PC-9 (cell line): ENCODE measurements around the gene SLC44A1. TPM values are rescaled to one million over a fixed set of nuclear protein-coding genes. Genes with fewer than 3 reads are reported as not detected.

Experiments
- BruUV-seq: library from RNA; stranded (reverse); fragments of 400-500 nt; replicated peaks from 2 replicates; lab custom pipeline; 2021; lab: Mats Ljungman, UMichigan
- CTCF ChIA-PET: fragments of 300-600 bp; sonication (Branson Sonifier 250); formaldehyde crosslinking; loops from one replicate; lab custom pipeline; 2022; ENCODE audit warnings: antibody characterized with exemption; lab: Charles Lee
- POLR2A ChIA-PET: fragments of 300-600 bp; sonication (Branson Sonifier 250); formaldehyde crosslinking; loops from one replicate; lab custom pipeline; 2022; ENCODE audit warnings: antibody characterized with exemption; ENCODE audit not compliant: unreplicated experiment; lab: Charles Lee
- DNase-seq, 2 experiments: peaks; one replicate each; pipeline versions ENCODE4 v3.0.0 to v3.0.0-alpha.2; 2015 to 2022; ENCODE audit warnings: mixed read lengths in 1 of 2
- H2AFZ ChIP-seq: fragments of 200-600 bp; sonication (generic); 2 replicates; pipeline ENCODE4 v1.8.1; 2017; ENCODE audit warnings: antibody characterized with exemption
- H3F3A ChIP-seq: fragments of 200-600 bp; sonication (generic); 2 replicates; pipeline ENCODE4 v1.8.1; 2017; ENCODE audit warnings: antibody characterized with exemption, mild to moderate bottlenecking, low read depth; ENCODE audit not compliant: insufficient read depth
- H3K27ac ChIP-seq: fragments of 200-600 bp; sonication (generic); 2 replicates; pipeline ENCODE4 v1.6.1; 2016; ENCODE audit warnings: mixed run types
- H3K27me3 ChIP-seq: fragments of 200-600 bp; sonication (generic); 2 replicates; pipeline ENCODE4 v1.6.1; 2016; ENCODE audit warnings: low read depth, mixed run types; ENCODE audit not compliant: insufficient read depth
- H3K36me3 ChIP-seq: fragments of 200-600 bp; sonication (generic); 2 replicates; pipeline ENCODE4 v1.6.1; 2016; ENCODE audit warnings: low read depth, mixed run types
- H3K4me1 ChIP-seq: fragments of 200-600 bp; sonication (generic); replicated peaks from 2 replicates; pipeline ENCODE4 v1.6.1; 2016; ENCODE audit warnings: mixed run types; ENCODE audit not compliant: insufficient read depth
- H3K4me2 ChIP-seq: fragments of 200-600 bp; sonication (generic); 2 replicates; pipeline ENCODE4 v1.6.1; 2017; ENCODE audit warnings: mixed run types
- H3K4me3 ChIP-seq: fragments of 200-600 bp; sonication (generic); 2 replicates; pipeline ENCODE4 v1.6.1; 2016; ENCODE audit warnings: mixed run types
- H3K79me2 ChIP-seq: fragments of 200-600 bp; sonication (generic); 2 replicates; pipeline ENCODE4 v1.6.1; 2017; ENCODE audit warnings: low read depth, mixed run types
- H3K9me2 ChIP-seq: fragments of 200-600 bp; sonication (generic); 2 replicates; pipeline ENCODE4 v1.8.1; 2017; ENCODE audit warnings: mild to moderate bottlenecking; ENCODE audit not compliant: insufficient read depth
- H3K9me3 ChIP-seq: fragments of 200-600 bp; sonication (generic); 2 replicates; pipeline ENCODE4 v1.8.1; 2016; ENCODE audit warnings: low read depth; ENCODE audit not compliant: insufficient read depth
- H4K20me1 ChIP-seq: fragments of 200-600 bp; sonication (generic); 2 replicates; pipeline ENCODE4 v1.8.1; 2017; ENCODE audit not compliant: insufficient read depth
- CTCF ChIP-seq: fragments of 200-600 bp; sonication (generic); conservative IDR thresholded peaks from 2 replicates; pipeline ENCODE4 v1.6.1; 2017; ENCODE audit warnings: mixed run types, antibody characterized with exemption, mild to moderate bottlenecking, moderate library complexity
- EZH2 ChIP-seq: fragments of 200-600 bp; sonication (generic); IDR thresholded peaks from 2 replicates; pipeline ENCODE4 v1.8.0; 2017; ENCODE audit warnings: antibody characterized with exemption, low read depth
- intact Hi-C: fragments of 100-400 bp; cut with micrococcal nuclease; formaldehyde crosslinking; loops from one replicate; pipeline ENCODE4 v1.10.0; 2022; ENCODE audit not compliant: unreplicated experiment
- total RNA-seq: library from RNA; stranded (reverse); gene quantifications from 2 replicates; pipeline ENCODE4 v1.2.3, GENCODE V29; 2021

The SLC44A1 gene
- total RNA-seq, 1 experiment from 2014 or later = 95.2 TPM

GRCh38 chr9:105206496-105206820 lies 38.0 kb upstream of the SLC44A1 start:
- no peak for DNase-seq
- Histone ChIP-seq H3K36me3 (no peaks in the 10 kb centered on the region), H3K4me3 (no peak overlapping the region), H3K79me2 (no peaks in the 10 kb centered on the region), H3F3A (peaks cover 5% of the 10 kb centered on the region), H3K27me3 (no peaks in the 10 kb centered on the region), H3K4me2 (0 out of 2 replicates have a peak overlapping the region, but pooled peaks have one; percentile 4), H3K27ac (0 out of 2 replicates have a peak overlapping the region, but pooled peaks have one; percentile 13), H4K20me1 (no peaks in the 10 kb centered on the region), H3K4me1 (peaks cover 19% of the 10 kb centered on the region), H3K9me3 (no peaks in the 10 kb centered on the region), H2AFZ (no peak overlapping the region), H3K9me2 (no peaks in the 10 kb centered on the region)
- intact Hi-C loops = no loop called here
- TF ChIP-seq EZH2 = no peak
- TF ChIP-seq CTCF = no peak
- no TSS peak for BruUV-seq
- CTCF ChIA-PET = no interaction called here
- POLR2A ChIA-PET = no interaction called here

GRCh38 chr9:105206821-105207699 lies 37.4 kb upstream of the SLC44A1 start:
- 0 out of 2 replicates have a peak overlapping the region, but pooled peaks have one; percentile 4 for H3K4me2 ChIP-seq
- intact Hi-C loops = no loop called here
- H3F3A ChIP-seq = peaks cover 5% of the 10 kb centered on the region
- H2AFZ ChIP-seq = no peak overlapping the region
- TF ChIP-seq EZH2 (no peak), CTCF (no peak)
- H3K27ac ChIP-seq = 0 out of 2 replicates have a peak overlapping the region, but pooled peaks have one; percentile 13
- no peaks in the 10 kb centered on the region for H3K27me3 ChIP-seq
- POLR2A ChIA-PET = no interaction called here
- H3K79me2 ChIP-seq = no peaks in the 10 kb centered on the region
- H4K20me1 ChIP-seq = no peaks in the 10 kb centered on the region
- H3K36me3 ChIP-seq = no peaks in the 10 kb centered on the region
- CTCF ChIA-PET = no interaction called here
- no TSS peak for BruUV-seq
- H3K9me3 ChIP-seq = no peaks in the 10 kb centered on the region
- DNase-seq = peak in 1 of 2 experiments; percentile 67
- peaks cover 19% of the 10 kb centered on the region for H3K4me1 ChIP-seq
- no peaks in the 10 kb centered on the region for H3K9me2 ChIP-seq
- H3K4me3 ChIP-seq = no peak overlapping the region

- H3K27me3 ChIP-seq = no peaks in the 10 kb centered on the region
- no peak overlapping the region for H3K27ac ChIP-seq
- H3K9me2 ChIP-seq = no peaks in the 10 kb centered on the region
- no peak overlapping the region for H3K4me3 ChIP-seq
- no peak overlapping the region for H3K4me2 ChIP-seq
- no peaks in the 10 kb centered on the region for H3K9me3 ChIP-seq
- TF ChIP-seq CTCF (no peak), EZH2 (no peak)
- no peak for DNase-seq
- ChIA-PET POLR2A (no interaction called here), CTCF (no interaction called here)
- no peaks in the 10 kb centered on the region for H3K4me1 ChIP-seq
- H3K36me3 ChIP-seq = no peaks in the 10 kb centered on the region
- H3K79me2 ChIP-seq = no peaks in the 10 kb centered on the region
- no peak overlapping the region for H2AFZ ChIP-seq
- no TSS peak for BruUV-seq
- H3F3A ChIP-seq = no peaks in the 10 kb centered on the region
- intact Hi-C loops = no loop called here
- no peaks in the 10 kb centered on the region for H4K20me1 ChIP-seq
Measured at GRCh38 chr9:105216440-105217178, 27.8 kb upstream of the SLC44A1 start.
